Measurements from ENCODE around the gene PPP2R2D. TPM values are rescaled to one million over a fixed set of nuclear protein-coding genes. Genes with fewer than 3 reads are reported as not detected.

The PPP2R2D gene
- total RNA-seq, 1 experiment from 2014 or later = 41.0 TPM

GRCh38 chr10:131902211-131902610, 1.4 kb downstream of the PPP2R2D start:
- Histone ChIP-seq H3K4me1 (ENCODE audit: control insufficient read depth, insufficient read depth, low read length) (peaks cover 42% of the 10 kb centered on the region), H3K36me3 (ENCODE audit: control insufficient read depth, insufficient read depth, low read length) (no peaks in the 10 kb centered on the region), H3K4me3 (ENCODE audit: low read depth in 2 of 2, low read length in 2 of 2) (peak overlapping the region; percentile 55 to 63), H3K27me3 (ENCODE audit: control insufficient read depth, insufficient read depth, low read length) (peaks cover 4% of the 10 kb centered on the region; the same call in 1 of the 2 replicates), H3K9me3 (ENCODE audit: control insufficient read depth, insufficient read depth, low read depth, low read length) (no peaks in the 10 kb centered on the region), H3K27ac (ENCODE audit: low read length) (peak overlapping the region; percentile 80)
- BruUV-seq (replicated peaks) = TSS peak; percentile 81
- ChIA-PET CTCF (no interaction called here), POLR2A (interaction anchor here (0.6 kb wide), 1 partner anchor 405 kb away, joined by 3 read pairs; the partner anchor contains the start of gene STK32C)
- ATAC-seq = no peak
- in situ Hi-C loops (cut with HindIII; ENCODE audit: low pct_unique_long_range_greater_than_20kb, low sequenced_read_pairs) = no loop called here
- no peak for DNase-seq (ENCODE audit: low read depth, low spot score)
- no peak for TF ChIP-seq TCF7L2 (IDR thresholded peaks at IDR 0.05; ENCODE audit: low read depth, low read length)
- TF ChIP-seq POLR2AphosphoS5 (IDR thresholded peaks at IDR 0.05; ENCODE audit: low read depth, low read length) = no peak
- no peak for TF ChIP-seq CTCF (IDR thresholded peaks at IDR 0.05)
- no peak for TF ChIP-seq REST (IDR thresholded peaks at IDR 0.05; ENCODE audit: insufficient read depth in 1 of 2, low read depth in 2 of 2, low read length in 1 of 2)
- no peak for TF ChIP-seq SIN3A (IDR thresholded peaks at IDR 0.05; ENCODE audit: borderline replicate concordance, insufficient read depth, low read depth, low read length)
- intact Hi-C loops (cut with micrococcal nuclease; ENCODE audit: unreplicated experiment) = no loop called here

GRCh38 chr10:131902691-131903090, 1.9 kb downstream of the PPP2R2D start:
- H3K4me1 ChIP-seq (ENCODE audit: control insufficient read depth, insufficient read depth, low read length) = peaks cover 43% of the 10 kb centered on the region
- no peaks in the 10 kb centered on the region for H3K9me3 ChIP-seq (ENCODE audit: control insufficient read depth, insufficient read depth, low read depth, low read length)
- peaks cover 4% of the 10 kb centered on the region; the same call in 1 of the 2 replicates for H3K27me3 ChIP-seq (ENCODE audit: control insufficient read depth, insufficient read depth, low read length)
- H3K4me3 ChIP-seq (ENCODE audit: low read depth in 2 of 2, low read length in 2 of 2) = peak overlapping the region; percentile 0 to 55; a peak in 2 of 4 replicates
- intact Hi-C loops (cut with micrococcal nuclease; ENCODE audit: unreplicated experiment) (no loop called here), in situ Hi-C loops (cut with HindIII; ENCODE audit: low pct_unique_long_range_greater_than_20kb, low sequenced_read_pairs) (no loop called here)
- TF ChIP-seq POLR2AphosphoS5 (IDR thresholded peaks at IDR 0.05; ENCODE audit: low read depth, low read length) (no peak), CTCF (IDR thresholded peaks at IDR 0.05) (no peak), TCF7L2 (IDR thresholded peaks at IDR 0.05; ENCODE audit: low read depth, low read length) (no peak), REST (IDR thresholded peaks at IDR 0.05; ENCODE audit: insufficient read depth in 1 of 2, low read depth in 2 of 2, low read length in 1 of 2) (no peak), SIN3A (IDR thresholded peaks at IDR 0.05; ENCODE audit: borderline replicate concordance, insufficient read depth, low read depth, low read length) (no peak)
- ChIA-PET CTCF (no interaction called here), POLR2A (no interaction called here)
- ATAC-seq (no peak), DNase-seq (ENCODE audit: low read depth, low spot score) (no peak)
- no peaks in the 10 kb centered on the region for H3K36me3 ChIP-seq (ENCODE audit: control insufficient read depth, insufficient read depth, low read length)
- H3K27ac ChIP-seq (ENCODE audit: low read length) = no peak overlapping the region
- BruUV-seq (replicated peaks) = no TSS peak
